Measurements from ENCODE around the gene CTTNBP2. TPM values are rescaled to one million over a fixed set of nuclear protein-coding genes. Genes with fewer than 3 reads are reported as not detected.

The CTTNBP2 gene
- total and polyA plus RNA-seq, 2 of the 4 experiments (the other 2 are of a cell fraction): 6.6 to 11.3 TPM

GRCh38 chr7:117766913-117767312, 106.3 kb downstream of the CTTNBP2 start:
- no peak overlapping the region for H3K23ac ChIP-seq (ENCODE audit: low read depth, low read length)
- no peak overlapping the region for H3K56ac ChIP-seq (ENCODE audit: extremely low read depth, insufficient read depth, low read length)
- no peaks in the 10 kb centered on the region for H4K20me1 ChIP-seq (ENCODE audit: insufficient read depth, low read length)
- H3K9me1 ChIP-seq (ENCODE audit: insufficient read depth, low read length): no peaks in the 10 kb centered on the region
- BruUV-seq (replicated peaks): no TSS peak
- no peak for ATAC-seq (ENCODE audit: low read depth)
- H3K4me3 ChIP-seq (ENCODE audit: insufficient read depth, low read depth, low read length): no peak overlapping the region
- peaks cover 2% of the 10 kb centered on the region for H3K4me1 ChIP-seq (ENCODE audit: control insufficient read depth, insufficient read depth, low read length)
- H3K18ac ChIP-seq (ENCODE audit: low read depth, low read length): no peak overlapping the region
- no peak for DNase-seq
- no peak overlapping the region for H3K9ac ChIP-seq (ENCODE audit: low read depth, low read length)
- H4K8ac ChIP-seq (ENCODE audit: low read depth in 2 of 2, low read length in 2 of 2): no peak overlapping the region
- no peak overlapping the region for H4K91ac ChIP-seq (ENCODE audit: insufficient read depth, low read depth, low read length)
- no peak overlapping the region for H4K5ac ChIP-seq (ENCODE audit: low read depth, low read length)
- H3K27me3 ChIP-seq (ENCODE audit: control insufficient read depth, insufficient read depth, low read length): no peaks in the 10 kb centered on the region
- in situ Hi-C loops (cut with MboI; ENCODE audit: low sequenced_read_pairs): loop anchor here (25.0 kb wide), 1 partner anchor 320 kb away; no protein-coding TSS in a partner anchor
- POLR2A ChIA-PET (ENCODE audit: unreplicated experiment): no interaction called here
- dilution Hi-C loops (cut with HindIII; ENCODE audit: low sequenced_read_pairs, unreplicated experiment): no loop called here
- CTCF ChIA-PET: no interaction called here
- H2AK9ac ChIP-seq (replicated peaks; ENCODE audit: low read depth, low read length, poor library complexity): no peak overlapping the region
- no peaks in the 10 kb centered on the region for H3K9me3 ChIP-seq (ENCODE audit: control insufficient read depth, insufficient read depth, low read length)
- H3K4me2 ChIP-seq (ENCODE audit: low read depth, low read length): no peak overlapping the region
- no peak overlapping the region for H2BK15ac ChIP-seq (ENCODE audit: low read depth, low read length)
- H3K27ac ChIP-seq (ENCODE audit: insufficient read depth, low read length): no peak overlapping the region
- no peak overlapping the region for H3K14ac ChIP-seq (replicated peaks; ENCODE audit: low read depth, low read length)
- H2BK5ac ChIP-seq (ENCODE audit: low read depth, low read length, poor library complexity, severe bottlenecking): no peak overlapping the region
- H3K79me1 ChIP-seq (ENCODE audit: low read depth in 1 of 2, low read length in 2 of 2): no peaks in the 10 kb centered on the region
- TF ChIP-seq MXI1 (IDR thresholded peaks at IDR 0.05; ENCODE audit: borderline replicate concordance, low read depth, low read length): no peak
- no peak overlapping the region for H2AK5ac ChIP-seq (ENCODE audit: low read depth, low read length)
- no peak overlapping the region for H3K4ac ChIP-seq (ENCODE audit: low read depth, low read length)
- H2BK20ac ChIP-seq (ENCODE audit: low read depth, low read length): no peak overlapping the region
- no peak overlapping the region for H2AFZ ChIP-seq (replicated peaks; ENCODE audit: low read length, poor library complexity)
- H2BK120ac ChIP-seq (ENCODE audit: low read depth, low read length): no peak overlapping the region
- WGBS, 2 experiments (ENCODE audit: extremely low coverage in 2 of 2, insufficient read length in 1 of 2): no CpG with 5 or more reads among the region's 2 CpGs
- intact Hi-C loops (cut with micrococcal nuclease): no loop called here
- no peaks in the 10 kb centered on the region; the same call in 1 of the 2 replicates for H3K36me3 ChIP-seq (ENCODE audit: control insufficient read depth, insufficient read depth, low read length)
